Urinary bladder (tissue), 4 donors: ENCODE measurements around the gene BCL2. TPM values are rescaled to one million over a fixed set of nuclear protein-coding genes. Genes with fewer than 3 reads are reported as not detected.
A peak's percentile ranks its signal among the peaks of the same experiment; 100 is the strongest.
"Not testable (repeated sequence)": the region's sequence is repeated elsewhere in the genome, so short reads cannot be mapped to it uniquely, and the experiment has no call there.

Experiments
- DNase-seq: peaks from one replicate; pipeline ENCODE4 v3.0.0-alpha.2; 2015; ENCODE audit errors: extremely low spot score
- H3K27ac ChIP-seq: one replicate; pipeline ENCODE4 v1.5.1; 2013; ENCODE audit warnings: low read depth, mild to moderate bottlenecking, moderate library complexity
- H3K36me3 ChIP-seq: one replicate; pipeline ENCODE4 v1.6.1; 2013; ENCODE audit warnings: mild to moderate bottlenecking, moderate library complexity; ENCODE audit not compliant: insufficient read depth
- H3K4me1 ChIP-seq: one replicate; pipeline ENCODE4 v1.6.1; 2013; ENCODE audit warnings: mild to moderate bottlenecking, moderate library complexity; ENCODE audit not compliant: insufficient read depth
- H3K4me3 ChIP-seq: one replicate; pipeline ENCODE4 v1.5.1; 2013; ENCODE audit warnings: low read depth, low read length
- WGBS: extraction: QIAGEN DNeasy Blood & Tissue Kit; methylation state at CpG from one replicate; pipeline ENCODE4 v1.1.7; 2013; 5-methylcytosine and 5-hydroxymethylcytosine counted together
- polyA plus RNA-seq: library from polyadenylated mRNA; stranded (reverse); fragments of 200-250 nt; gene quantifications from one replicate; pipeline ENCODE4 v1.2.3, GENCODE V29; 2013
- total RNA-seq: library from RNA; depleted of rRNA; stranded (reverse); fragments of >200 nt; gene quantifications from one replicate; pipeline ENCODE4 v1.2.3, GENCODE V29; 2014
- donor health status: healthy with polysubstance abuse.
- donor health status: healthy.

BCL2 gene
- total RNA-seq: 53.9 TPM
- polyA plus RNA-seq: 6.3 TPM

DNA sequence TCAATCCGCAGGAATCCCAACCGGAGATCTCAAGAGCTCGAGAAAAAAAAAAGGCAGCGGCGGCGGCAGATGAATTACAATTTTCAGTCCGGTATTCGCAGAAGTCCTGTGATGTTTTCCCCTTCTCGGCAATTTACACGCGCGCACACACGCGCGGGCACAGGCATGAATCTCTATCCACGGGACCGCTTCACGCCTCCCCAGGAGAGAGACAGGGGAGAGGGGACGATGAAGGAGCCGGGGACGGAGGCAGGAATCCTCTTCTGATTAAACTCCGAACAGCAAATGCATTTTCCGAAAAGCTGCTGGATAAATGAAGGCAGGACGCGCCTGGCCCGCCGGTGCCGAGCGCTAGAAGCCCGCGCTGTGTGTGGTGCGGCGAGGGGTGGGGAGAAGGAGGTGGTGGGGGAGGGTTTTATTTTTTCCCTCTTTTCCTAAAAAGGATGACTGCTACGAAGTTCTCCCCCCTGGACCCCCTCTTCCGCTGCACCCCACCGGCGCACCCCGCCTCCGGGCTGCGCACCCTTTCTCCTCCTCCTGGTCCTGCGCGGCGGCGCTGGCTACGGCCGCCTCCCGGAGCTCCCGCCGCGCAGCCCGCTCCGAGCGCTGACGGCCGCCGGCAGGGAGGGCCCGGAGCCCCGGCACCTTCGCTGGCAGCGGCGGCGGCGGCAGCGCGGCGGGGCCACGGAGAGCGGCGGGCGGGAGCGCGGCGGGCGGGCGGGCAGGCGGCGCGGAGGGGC is at the start of gene BCL2:
BCL2 (minus strand) TSS at position 387 of the 740 bp plus-strand sequence.
- no peaks in the 10 kb centered on the region for H3K36me3 ChIP-seq
- peak within 1 kb of the TSS; percentile 82 for H3K27ac ChIP-seq
- H3K4me1 ChIP-seq: peaks cover 1% of the 10 kb centered on the region
- no peak for DNase-seq
- WGBS: under 1% methylated on average over 75 of the region's 78 CpGs
- peak within 1 kb of the TSS; percentile 90 for H3K4me3 ChIP-seq

DNA sequence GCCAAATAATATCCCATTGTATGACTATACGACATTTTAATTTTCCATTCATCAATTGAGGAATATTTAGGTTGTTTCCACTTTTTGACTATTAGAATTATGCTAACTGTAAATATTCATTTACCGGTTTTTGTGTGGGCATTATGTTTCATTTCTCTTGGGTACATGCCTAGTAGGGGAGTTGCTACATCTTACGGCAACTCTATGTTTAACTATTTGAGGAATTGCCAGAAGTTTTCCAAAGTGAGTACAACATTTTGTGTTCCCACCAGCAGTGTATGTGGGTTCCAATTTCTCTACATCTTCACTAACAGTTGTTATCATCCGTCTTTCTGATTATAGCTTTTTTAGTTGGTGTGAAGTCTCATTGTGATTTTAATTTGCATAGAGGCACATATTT is 49.0 kb upstream of the BCL2 start:
- WGBS: 65% methylated on average over 4 of the region's 4 CpGs
- no peaks in the 10 kb centered on the region for H3K36me3 ChIP-seq
- H3K4me3 ChIP-seq: no peak overlapping the region
- no peak for DNase-seq
- H3K4me1 ChIP-seq: no peaks in the 10 kb centered on the region
- H3K27ac ChIP-seq: no peak overlapping the region

- H3K4me3 ChIP-seq: peak within 1 kb of the TSS; percentile 95
- H3K27ac ChIP-seq: peak within 1 kb of the TSS; percentile 99
- under 1% methylated on average over 89 of the region's 90 CpGs for WGBS
- H3K36me3 ChIP-seq: peaks cover 3% of the 10 kb centered on the region
- H3K4me1 ChIP-seq: no peaks in the 10 kb centered on the region
- peak; percentile 96 for DNase-seq
These were observed 47.7 kb upstream of the BCL2 start, which contains the start of gene KDSR for GRCh38 chr18:63367053-63367953. TSS of gene KDSR (minus strand) at chr18:63367206. CDS start at chr18:63367118, 88 bp downstream.

- H3K27ac ChIP-seq: peak overlapping the region; percentile 92
- H3K4me3 ChIP-seq: peak overlapping the region; percentile 95
- H3K4me1 ChIP-seq: no peaks in the 10 kb centered on the region
- DNase-seq: no peak
- H3K36me3 ChIP-seq: peaks cover 3% of the 10 kb centered on the region
- WGBS: under 1% methylated on average over 65 of the region's 65 CpGs
These were observed 46.9 kb upstream of the BCL2 start for GRCh38 chr18:63366213-63367052.

GRCh38 chr18:63365876-63366212 is 46.3 kb upstream of the BCL2 start:
- no peak for DNase-seq
- Histone ChIP-seq H3K4me1 (no peaks in the 10 kb centered on the region), H3K36me3 (peaks cover 3% of the 10 kb centered on the region), H3K27ac (no peak overlapping the region), H3K4me3 (peak overlapping the region; percentile 95)
- 2% methylated on average over 12 of the region's 12 CpGs for WGBS

DNA sequence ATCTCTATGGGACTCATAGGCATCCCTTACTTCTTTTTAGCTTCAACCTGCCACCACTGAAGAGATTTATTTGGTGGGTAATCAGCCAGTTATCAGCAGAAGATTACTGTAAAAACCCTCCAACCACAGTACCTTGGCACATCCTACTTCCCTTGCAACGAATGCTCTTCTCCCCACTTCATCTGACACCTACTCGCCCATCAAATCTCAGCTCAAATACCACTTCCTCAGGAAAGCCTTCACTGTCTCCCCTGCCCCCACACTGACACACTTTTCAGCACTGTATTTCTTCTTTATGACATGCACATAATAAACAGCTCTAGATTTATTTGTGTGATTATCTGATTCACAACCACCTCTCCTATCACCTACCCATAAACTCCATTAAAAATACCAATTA is 44.4 kb upstream of the BCL2 start:
- DNase-seq: no peak
- 69% methylated on average over 2 of the region's 2 CpGs for WGBS
- peaks cover 3% of the 10 kb centered on the region for H3K36me3 ChIP-seq
- no peak overlapping the region for H3K27ac ChIP-seq
- H3K4me3 ChIP-seq: no peak overlapping the region
- no peaks in the 10 kb centered on the region for H3K4me1 ChIP-seq

GRCh38 chr18:63363420-63363819 is 43.9 kb upstream of the BCL2 start:
- no CpG with 5 or more reads among the region's 2 CpGs for WGBS
- not testable (repeated sequence) for H3K36me3 ChIP-seq, DNase-seq, H3K4me3 ChIP-seq, H3K27ac ChIP-seq, H3K4me1 ChIP-seq

- H3K36me3 ChIP-seq: peaks cover 2% of the 10 kb centered on the region
- no peak for DNase-seq
- no peaks in the 10 kb centered on the region for H3K4me1 ChIP-seq
- no peak overlapping the region for H3K27ac ChIP-seq
- WGBS: 90% methylated on average over 7 of the region's 7 CpGs
- no peak overlapping the region for H3K4me3 ChIP-seq
These were observed 36.8 kb upstream of the BCL2 start for GRCh38 chr18:63356272-63356896.

DNA sequence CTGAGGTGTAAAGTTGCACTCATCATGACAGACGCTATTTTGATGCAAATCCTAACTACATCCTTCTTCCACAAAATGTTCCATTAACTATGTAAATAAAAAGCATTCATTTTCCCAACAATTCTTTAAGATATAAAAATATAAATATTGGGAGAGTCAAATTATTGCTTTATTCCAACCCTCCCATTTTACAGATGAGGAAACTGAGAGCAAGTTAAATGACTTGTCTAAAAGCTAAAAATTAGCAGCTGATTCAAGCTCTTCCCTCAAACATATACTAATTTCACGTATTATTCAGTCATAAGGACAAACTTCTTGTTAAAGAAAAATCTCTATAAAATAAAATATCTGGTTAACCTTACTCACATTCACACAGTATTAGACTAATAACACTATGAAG is 30.7 kb upstream of the BCL2 start:
- 50% methylated on average over 2 of the region's 2 CpGs for WGBS
- Histone ChIP-seq H3K36me3 (peaks cover 2% of the 10 kb centered on the region), H3K27ac (no peak overlapping the region), H3K4me1 (no peaks in the 10 kb centered on the region), H3K4me3 (no peak overlapping the region)
- no peak for DNase-seq

DNA sequence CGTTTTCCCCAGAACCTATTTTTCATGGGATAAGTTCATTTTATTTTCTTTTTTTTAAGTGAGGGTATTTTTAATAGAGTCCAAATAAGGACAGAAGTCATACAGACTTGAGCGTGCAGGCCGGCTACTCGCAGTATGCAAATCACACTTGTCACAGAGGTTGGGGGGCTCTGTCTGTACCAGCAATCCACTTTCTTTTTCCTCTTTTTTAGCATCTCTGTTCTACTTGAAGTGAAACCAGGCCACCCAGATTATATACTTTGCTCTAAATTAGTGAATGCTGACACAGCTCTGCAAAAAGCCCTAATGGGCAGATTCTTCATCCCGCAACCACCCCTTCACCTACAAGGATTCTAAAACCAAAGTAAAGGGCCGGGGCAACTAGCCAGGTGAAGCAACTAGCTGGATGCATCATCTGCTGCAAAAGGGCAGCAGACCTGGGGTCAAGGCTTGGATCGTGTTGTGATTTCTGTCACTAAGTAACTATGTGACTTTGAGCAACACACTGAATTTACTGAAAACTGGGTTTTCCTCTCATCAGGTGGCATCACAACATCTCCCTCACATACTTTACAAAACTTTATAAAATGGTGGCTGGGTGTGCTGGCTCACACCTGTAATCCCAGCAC is 29.1 kb upstream of the BCL2 start:
- Histone ChIP-seq H3K27ac (no peak overlapping the region), H3K4me3 (no peak overlapping the region), H3K4me1 (no peaks in the 10 kb centered on the region), H3K36me3 (peaks cover 3% of the 10 kb centered on the region)
- 96% methylated on average over 7 of the region's 7 CpGs for WGBS
- DNase-seq: no peak

DNA sequence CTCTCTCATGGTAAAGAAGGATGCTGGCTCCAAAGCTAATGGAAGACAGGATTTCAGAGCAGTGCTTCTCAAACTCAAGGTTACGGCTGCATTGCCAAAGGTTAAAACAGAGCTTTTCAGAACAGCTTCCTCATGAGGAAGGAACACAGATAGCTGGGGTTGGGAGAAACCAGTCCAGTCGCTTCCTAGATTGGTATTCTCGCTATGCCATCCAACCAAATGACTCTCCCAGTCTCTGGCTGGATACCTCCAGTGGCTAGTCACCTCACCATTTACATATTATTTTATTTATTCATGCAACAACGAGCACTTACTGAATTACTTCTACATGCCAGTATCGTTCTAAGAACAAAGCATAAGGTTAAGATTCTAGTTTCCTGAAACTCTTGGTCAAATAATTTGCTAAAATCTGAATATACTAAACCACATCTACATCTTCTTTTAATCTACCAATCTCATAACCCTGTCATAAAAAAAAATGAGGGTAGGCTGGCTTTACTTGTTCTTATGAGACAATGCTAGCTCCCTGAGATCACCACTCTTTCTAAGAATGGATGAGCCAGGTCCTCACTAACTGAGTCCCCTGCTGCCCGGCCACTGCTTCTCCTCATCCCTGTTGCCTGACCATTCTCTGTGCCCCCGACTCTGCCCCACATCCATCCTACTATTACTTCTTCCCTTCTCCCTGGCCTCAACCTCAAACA is 27.1 kb upstream of the BCL2 start:
- no peak for DNase-seq
- peaks cover 3% of the 10 kb centered on the region for H3K36me3 ChIP-seq
- no peak overlapping the region for H3K27ac ChIP-seq
- no peak overlapping the region for H3K4me3 ChIP-seq
- 77% methylated on average over 7 of the region's 7 CpGs for WGBS
- H3K4me1 ChIP-seq: no peaks in the 10 kb centered on the region

GRCh38 chr18:63346031-63346430 is 26.5 kb upstream of the BCL2 start:
- Histone ChIP-seq H3K4me3 (no peak overlapping the region), H3K27ac (no peak overlapping the region), H3K4me1 (no peaks in the 10 kb centered on the region), H3K36me3 (peaks cover 3% of the 10 kb centered on the region)
- DNase-seq: no peak
- WGBS: 27% methylated on average over 7 of the region's 7 CpGs
